GM18520 (cell line): ENCODE results near the gene MYBPC1.

ENCODE experiments used
- ATAC-seq: cut with Tn5 transposase; IDR thresholded peaks from one replicate; pipeline ENCODE4 v1.9.1; 2021; ENCODE audit not compliant: unreplicated experiment

The MYBPC1 gene

DNA sequence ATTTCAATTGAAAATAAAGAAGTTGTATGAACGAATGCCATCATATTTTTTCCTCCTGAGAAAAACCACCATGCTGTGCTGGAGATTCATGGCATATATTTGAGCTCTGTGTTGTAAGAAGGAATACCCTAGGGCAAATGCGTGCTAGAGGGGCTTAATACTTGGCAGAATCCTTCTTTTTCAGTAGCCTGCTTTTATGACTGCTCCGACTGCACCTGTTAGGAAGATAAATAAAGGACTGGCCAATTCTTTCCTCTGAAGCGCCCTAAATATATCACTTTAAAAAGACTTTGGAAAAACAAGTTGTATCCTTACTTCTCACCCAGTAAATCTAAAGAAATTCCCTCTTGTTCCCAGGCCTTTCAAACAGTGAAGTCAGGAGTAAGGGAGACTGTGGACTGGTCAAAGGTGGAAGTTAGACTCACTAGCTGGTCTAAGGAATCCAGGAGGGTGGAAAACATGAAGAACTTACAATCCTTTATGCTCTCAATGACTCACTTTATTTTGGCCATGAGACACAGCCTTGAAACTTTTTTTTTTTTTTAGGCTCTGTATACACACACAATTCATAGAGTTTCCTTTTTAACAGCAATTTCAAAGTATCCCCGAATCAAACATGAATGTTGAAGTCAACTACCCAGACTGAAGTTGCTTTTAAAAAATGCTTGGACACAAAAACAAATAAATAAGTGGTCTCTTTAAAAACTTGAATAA is 5.2 kb downstream of the MYBPC1 start:
- ATAC-seq: no peak

DNA sequence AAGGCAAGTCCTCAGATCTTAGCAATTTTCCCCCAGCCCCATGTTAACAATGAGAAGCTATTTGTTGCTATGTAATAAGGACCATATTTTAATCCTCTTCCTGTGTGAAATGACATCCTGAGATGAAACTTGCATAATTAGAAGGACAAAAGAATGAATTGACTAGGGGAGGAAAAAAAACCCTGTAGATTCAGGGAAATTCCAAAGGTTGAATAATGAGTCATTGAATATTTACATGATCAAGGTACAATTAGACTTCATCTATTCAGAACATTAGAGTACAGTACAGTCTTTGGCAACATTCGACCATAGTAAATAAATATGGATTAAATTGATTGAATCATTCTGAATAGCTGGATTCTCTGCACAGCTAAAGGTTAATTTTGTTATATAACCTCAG is 9.4 kb downstream of the MYBPC1 start:
- no peak for ATAC-seq

DNA sequence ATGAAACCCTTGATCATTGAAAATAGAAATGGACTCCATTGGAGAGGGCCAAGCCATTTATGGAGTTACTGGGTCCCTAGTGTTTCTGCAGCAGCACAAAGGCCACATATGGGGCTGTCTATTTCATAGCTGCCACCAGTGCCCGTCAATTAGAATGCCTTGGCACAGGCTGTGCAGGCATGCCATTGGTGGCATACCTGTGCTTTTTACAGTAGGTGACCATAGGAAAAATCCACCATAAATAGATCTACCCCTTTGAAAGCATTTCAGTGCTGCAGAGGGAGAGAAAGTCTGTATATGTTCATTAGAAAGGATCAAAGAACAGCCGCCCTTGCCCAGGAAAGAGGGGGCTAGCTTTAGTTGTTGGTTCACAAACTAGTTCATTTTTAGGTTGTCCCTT is 13.1 kb downstream of the MYBPC1 start:
- ATAC-seq: no peak

DNA sequence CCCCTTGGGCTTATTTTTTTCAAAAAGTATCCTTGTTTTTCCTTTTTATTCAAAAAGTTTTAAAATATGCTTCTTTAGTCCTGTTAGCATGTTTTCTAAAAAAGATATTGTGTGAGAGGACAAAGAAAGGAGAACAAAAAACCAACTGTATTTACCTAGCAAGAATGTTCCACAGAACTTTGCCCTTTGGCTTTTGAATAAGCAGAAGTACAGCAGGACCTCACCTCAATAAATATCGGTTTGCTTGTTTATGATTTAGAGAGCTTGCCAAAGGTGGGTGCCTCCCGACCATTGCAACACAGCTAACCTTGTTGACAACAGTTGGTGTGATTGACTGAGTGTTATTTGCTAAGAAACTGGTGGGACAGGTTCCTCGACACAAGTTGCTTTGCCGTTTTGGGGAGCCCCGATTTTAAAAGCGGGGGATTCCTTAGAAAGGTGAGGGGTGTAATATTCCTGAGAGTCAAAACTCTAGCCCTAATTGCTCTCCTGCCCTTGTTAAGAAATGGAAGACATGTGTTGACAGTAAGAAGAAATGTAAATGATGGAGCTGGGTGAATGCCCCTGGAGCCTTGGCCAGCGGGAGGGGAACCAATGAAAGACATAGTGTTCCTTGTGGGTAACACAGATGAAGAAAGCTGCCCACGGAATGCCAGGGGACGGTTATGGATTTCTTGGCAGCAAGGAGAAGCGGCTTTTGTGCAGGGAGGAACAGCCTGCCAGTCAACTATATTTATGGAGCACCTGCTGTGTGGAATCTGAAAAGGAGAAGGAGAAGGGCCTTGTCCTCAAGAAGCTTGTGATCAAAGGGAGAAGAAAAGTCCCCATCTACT is 13.7 kb downstream of the MYBPC1 start:
- ATAC-seq: no peak

DNA sequence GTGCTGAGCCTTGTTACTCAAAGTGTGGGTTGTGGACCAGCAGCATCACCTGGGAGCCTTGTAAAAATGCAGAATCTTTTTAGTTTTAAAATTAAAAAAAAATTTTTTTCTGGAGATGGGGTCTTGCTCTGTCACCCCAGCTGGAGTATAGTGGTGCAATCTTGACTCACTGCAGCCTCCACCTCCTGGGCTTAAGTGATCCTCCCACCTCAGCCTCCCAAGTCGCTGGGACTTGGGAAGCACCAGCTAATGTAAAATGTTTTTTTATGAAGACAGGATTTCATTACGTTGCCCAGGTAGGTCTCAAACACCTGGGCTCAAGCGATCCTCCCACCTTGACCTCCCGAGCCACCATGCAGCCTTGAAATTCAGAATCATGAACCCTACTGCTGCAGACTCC is 14.4 kb downstream of the MYBPC1 start:
- no peak for ATAC-seq

GRCh38 chr12:101612160-101612916 is 17.6 kb downstream of the MYBPC1 start:
- no peak for ATAC-seq

- ATAC-seq: no peak
Observed at GRCh38 chr12:101616027-101616494, 21.3 kb downstream of the MYBPC1 start.

DNA sequence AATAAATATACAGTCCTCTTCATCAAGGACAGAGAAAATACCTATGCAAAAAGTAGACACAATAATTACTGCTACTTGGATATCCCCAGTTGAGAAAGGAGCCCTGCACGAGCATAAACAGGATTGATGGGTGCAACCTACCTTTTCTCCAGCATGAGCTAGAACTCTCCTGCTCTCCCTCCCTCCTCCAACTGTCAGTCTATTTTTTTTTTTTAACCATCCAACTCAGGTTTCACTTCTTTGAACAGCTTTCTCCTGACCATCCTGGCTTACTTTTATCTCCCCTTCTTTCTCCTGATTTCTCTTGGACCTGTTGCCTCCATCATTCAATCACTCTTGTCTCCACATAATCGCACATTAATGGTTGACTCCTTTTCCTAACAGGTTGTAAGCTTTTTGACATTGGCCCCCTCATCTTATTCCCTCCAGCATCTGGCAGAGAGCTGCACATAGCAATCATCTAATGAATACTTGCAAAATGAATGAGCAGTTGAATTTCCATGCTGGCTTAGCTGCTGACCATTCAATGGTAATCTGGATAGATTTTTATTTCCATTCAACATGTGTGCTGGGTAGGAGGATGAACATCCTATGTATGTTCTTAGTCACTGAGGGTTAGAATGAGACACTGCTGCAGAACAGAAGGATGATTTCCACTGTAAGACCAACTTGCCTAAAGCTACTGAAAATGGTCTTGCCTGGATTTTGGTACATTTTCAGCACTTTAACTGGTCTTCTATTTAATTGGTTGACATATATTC is 24.4 kb downstream of the MYBPC1 start:
- ATAC-seq: no peak

GRCh38 chr12:101619858-101620761 is 25.3 kb downstream of the MYBPC1 start:
- ATAC-seq: no peak

DNA sequence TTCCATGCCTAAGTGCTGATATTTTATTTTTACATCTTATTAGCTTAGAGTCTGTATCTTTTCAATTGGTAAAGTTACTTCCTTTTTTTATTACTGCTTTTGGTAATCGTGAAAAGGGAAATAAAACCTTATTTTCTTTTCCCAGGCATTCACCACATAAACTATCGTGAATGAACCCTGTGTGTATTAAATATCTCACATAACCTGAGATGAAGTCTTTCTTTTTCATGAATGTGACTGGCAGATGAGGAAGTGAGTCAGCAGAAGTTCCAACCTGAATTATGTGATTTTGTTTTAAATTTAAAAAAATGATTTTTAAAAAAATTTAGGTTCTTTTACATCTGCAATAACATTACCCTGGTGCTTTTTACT is 26.0 kb downstream of the MYBPC1 start:
- no peak for ATAC-seq

DNA sequence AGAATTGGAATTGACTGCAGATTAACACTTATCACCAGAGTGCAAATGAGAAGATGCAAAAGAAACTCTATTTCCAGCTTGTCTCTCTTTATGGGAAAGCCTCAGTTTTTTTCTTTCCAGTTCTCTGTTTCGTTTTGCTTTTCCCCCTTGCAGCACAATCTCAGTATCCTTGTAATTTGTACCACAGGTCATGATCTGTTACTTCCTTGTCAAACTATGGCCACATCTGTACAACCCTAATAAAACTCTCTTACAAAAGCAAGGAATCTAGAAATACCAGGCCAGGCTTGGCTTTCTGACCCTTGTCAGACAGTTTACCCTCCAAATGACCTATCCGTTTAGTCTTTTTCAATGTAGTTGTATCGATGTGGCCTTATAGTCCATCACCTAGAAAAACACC is 33.9 kb downstream of the MYBPC1 start:
- no peak for ATAC-seq

DNA sequence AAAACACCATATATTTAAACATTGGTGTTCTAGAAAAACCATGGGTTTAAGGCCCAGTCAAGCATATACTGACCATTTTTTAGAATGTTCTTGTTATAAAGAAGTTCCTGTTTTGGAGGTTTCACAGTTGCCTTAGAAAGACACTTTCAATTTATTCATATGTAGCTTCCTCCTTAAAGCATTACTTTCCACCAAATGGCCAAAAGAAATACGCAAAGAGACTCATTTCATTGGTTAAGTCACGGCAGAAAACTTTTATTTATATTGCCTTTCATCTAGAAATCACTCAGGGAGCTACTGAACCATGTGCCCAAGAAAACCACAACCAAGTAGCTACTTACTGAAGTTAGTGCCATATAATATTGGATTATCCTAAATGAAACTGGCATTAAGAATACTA is 40.0 kb downstream of the MYBPC1 start:
- peak; percentile 97 for ATAC-seq

DNA sequence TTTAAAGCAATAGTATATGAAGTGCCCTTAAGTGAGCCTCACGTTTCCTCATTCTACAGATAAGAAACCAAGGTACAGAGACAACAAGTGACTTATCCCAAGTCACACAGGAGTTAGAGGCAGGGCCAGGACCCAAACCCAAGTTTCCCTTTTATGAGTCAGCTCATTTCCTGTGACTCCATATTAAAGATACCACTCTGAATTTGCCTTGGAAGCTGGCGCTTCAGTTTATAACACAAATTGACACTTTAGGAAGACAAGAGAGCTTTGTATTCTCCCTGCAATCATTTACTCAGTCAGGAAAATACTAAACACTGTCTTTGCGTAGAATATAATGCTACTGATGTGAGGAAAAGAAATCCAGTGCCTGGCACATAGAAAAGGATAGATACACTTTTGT is 43.2 kb downstream of the MYBPC1 start:
- no peak for ATAC-seq

DNA sequence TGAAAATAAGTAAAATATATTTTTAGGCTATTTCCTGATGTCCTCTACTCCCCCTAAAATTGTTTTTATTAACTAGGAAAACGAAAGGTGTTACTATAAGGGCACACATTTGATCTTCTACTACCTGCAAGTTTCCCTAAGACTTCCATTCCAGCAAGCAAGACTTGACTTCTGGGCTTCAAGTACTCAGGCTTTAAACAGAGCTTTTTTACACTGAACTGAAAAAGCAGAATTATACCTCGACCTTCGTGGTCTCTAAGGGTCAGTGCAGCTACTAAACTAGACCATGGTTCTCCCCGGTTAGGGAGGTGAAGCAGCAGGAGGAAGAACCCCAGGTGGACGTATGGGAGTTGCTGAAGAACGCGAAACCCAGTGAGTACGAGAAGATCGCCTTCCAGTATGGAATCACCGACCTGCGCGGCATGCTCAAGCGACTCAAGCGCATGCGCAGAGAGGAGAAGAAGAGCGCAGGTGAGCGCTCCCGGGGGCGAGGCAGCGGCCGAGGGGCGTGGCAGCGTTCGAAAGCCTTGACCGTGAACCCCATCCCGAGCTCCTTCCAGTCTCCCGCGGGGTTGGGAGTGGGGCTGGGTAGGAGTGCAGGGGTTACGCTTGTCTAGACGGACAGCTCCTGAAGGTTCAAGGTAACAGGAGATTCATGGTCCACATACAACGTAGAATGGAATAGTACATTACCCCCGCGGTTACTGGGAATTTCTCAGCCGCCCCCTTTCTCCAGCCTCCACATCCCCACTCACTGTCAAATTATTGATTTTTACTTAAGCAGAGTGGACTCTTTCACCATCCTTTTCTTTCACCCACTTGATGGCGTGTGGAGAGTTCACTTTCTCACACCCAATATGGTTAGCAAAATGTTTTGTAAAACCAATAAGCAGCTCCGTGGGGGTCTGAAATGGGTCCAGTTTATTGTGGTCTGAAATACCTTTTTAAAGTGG is 47.6 kb downstream of the MYBPC1 start:
- no peak for ATAC-seq

GRCh38 chr12:101647711-101648110 is 52.9 kb downstream of the MYBPC1 start:
- no peak for ATAC-seq

DNA sequence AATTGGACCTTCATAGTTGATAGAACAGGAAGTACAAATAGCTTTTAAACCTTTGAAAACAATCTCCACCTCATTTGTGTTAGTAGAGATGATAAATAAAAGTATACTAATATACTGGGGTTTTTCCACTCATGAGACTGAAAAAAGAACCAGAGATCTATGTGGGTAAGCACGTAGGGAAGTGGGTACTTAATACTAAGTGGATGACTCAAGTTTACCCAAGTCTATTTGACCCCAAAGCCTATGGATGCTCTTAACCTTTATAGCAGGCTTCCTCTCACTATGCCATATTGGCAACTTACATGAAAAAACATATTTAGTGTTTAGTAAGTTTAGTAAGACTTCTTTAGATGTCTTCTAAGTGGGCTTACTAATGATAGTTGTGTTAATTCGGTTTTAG is 53.4 kb downstream of the MYBPC1 start:
- no peak for ATAC-seq

DNA sequence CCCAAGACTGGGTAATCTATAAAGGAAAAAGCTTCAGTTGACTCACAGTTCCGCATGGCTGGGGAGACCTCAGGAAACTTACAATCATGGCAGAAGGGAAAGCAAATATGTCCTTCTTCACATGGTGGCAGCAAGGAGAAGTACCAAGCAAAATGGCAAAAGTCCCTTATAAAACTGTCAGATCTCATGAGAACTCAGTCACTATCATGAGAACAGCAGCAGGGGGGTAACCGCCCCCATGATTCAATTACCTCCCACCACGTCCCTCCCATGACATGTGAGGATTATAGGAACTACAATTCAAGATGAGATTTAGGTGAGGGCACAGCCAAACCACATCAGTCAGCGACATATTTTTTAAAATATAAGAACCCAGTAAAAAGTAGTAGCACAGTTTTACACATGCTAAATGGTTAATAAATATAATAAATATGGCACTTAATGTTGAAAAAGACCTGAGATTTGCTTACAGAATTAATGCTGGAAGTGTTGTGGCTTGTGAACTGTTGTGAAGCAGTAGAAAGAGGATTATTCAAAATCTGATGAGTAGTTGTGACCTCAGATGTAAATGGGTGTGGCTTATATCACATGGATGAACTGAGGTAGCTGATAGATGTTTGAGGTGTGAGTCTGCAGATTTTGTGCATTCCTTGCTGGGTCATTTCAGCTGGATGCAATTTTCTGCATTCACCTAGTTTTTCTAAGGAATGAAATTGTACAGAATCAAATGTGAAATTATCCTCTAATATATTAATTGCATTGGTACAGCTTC is 55.8 kb downstream of the MYBPC1 start:
- no peak for ATAC-seq

DNA sequence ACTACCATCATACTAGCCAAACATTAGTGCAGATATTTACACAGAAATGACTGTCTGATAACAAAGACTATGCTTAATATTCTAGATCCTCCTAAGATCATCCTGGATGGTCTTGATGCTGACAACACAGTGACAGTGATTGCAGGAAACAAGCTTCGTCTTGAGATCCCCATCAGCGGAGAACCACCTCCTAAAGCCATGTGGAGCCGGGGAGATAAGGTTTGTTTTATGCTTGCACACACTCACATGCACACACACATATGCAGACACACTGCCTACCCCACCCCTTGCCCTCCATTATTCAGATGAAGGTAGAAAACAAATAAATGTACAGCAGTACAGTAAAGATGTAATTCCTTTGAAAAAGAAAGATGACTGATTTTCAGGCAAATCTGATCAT is 58.3 kb downstream of the MYBPC1 start:
- ATAC-seq: no peak
